ENCODE results near the gene CAPG.
"Not testable (repeated sequence)": the region's sequence is repeated elsewhere in the genome, so short reads cannot be mapped to it uniquely, and the experiment has no call there.

The CAPG gene

GRCh38 chr2:85421260-85422071 lies 11.3 kb upstream of the CAPG start:
- Histone ChIP-seq H3K36me3 (ENCODE audit: control insufficient read depth in 2 of 2, insufficient read depth in 2 of 2, low read length in 2 of 2) (no peaks in the 10 kb centered on the region), H3K9me3 (ENCODE audit: control insufficient read depth in 2 of 2, low read length in 2 of 2) (no peaks in the 10 kb centered on the region), H3K9ac (ENCODE audit: low read depth in 1 of 2, low read length in 2 of 2) (peak overlapping the region in 1 of 2 donors; percentile 14), H3K4me1 (ENCODE audit: control insufficient read depth in 2 of 2, insufficient read depth in 2 of 2, low read length in 2 of 2) (peaks cover 26 to 30% of the 10 kb centered on the region in 2 donors), H3K27ac (ENCODE audit: low read depth in 2 of 2, low read length in 2 of 2) (peak overlapping the region; percentile 78 to 84), H3K27me3 (ENCODE audit: control insufficient read depth in 2 of 2, insufficient read depth in 2 of 2, low read length in 2 of 2) (no peaks in the 10 kb centered on the region), H3K4me3 (ENCODE audit: low read length in 2 of 2) (peak overlapping the region in 1 of 2 donors; percentile 30)

- Histone ChIP-seq H3K36me3 (ENCODE audit: control insufficient read depth in 2 of 2, insufficient read depth in 2 of 2, low read length in 2 of 2) (no peaks in the 10 kb centered on the region), H3K27ac (ENCODE audit: low read depth in 2 of 2, low read length in 2 of 2) (peak overlapping the region; percentile 78 to 84), H3K9me3 (ENCODE audit: control insufficient read depth in 2 of 2, low read length in 2 of 2) (no peaks in the 10 kb centered on the region), H3K4me3 (ENCODE audit: low read length in 2 of 2) (peak overlapping the region; percentile 30 to 62), H3K27me3 (ENCODE audit: control insufficient read depth in 2 of 2, insufficient read depth in 2 of 2, low read length in 2 of 2) (no peaks in the 10 kb centered on the region), H3K9ac (ENCODE audit: low read depth in 1 of 2, low read length in 2 of 2) (peak overlapping the region; percentile 14 to 52), H3K4me1 (ENCODE audit: control insufficient read depth in 2 of 2, insufficient read depth in 2 of 2, low read length in 2 of 2) (peaks cover 26 to 30% of the 10 kb centered on the region in 2 donors)
Measured at GRCh38 chr2:85420536-85421259, 10.5 kb upstream of the CAPG start.

GRCh38 chr2:85419009-85419675 lies 9.0 kb upstream of the CAPG start:
- Histone ChIP-seq H3K27ac (ENCODE audit: low read depth in 2 of 2, low read length in 2 of 2) (peak overlapping the region; percentile 85 to 90), H3K36me3 (ENCODE audit: control insufficient read depth in 2 of 2, insufficient read depth in 2 of 2, low read length in 2 of 2) (no peaks in the 10 kb centered on the region), H3K4me3 (ENCODE audit: low read length in 2 of 2) (peak overlapping the region; percentile 90 to 100), H3K27me3 (ENCODE audit: control insufficient read depth in 2 of 2, insufficient read depth in 2 of 2, low read length in 2 of 2) (no peaks in the 10 kb centered on the region), H3K9me3 (ENCODE audit: control insufficient read depth in 2 of 2, low read length in 2 of 2) (no peaks in the 10 kb centered on the region), H3K9ac (ENCODE audit: low read depth in 1 of 2, low read length in 2 of 2) (peak overlapping the region; percentile 85 to 87), H3K4me1 (ENCODE audit: control insufficient read depth in 2 of 2, insufficient read depth in 2 of 2, low read length in 2 of 2) (peaks cover 28 to 31% of the 10 kb centered on the region in 2 donors)

- H3K9ac ChIP-seq (ENCODE audit: low read depth in 1 of 2, low read length in 2 of 2): peak within 1 kb of the TSS; percentile 85 to 87
- no peaks in the 10 kb centered on the region for H3K9me3 ChIP-seq (ENCODE audit: control insufficient read depth in 2 of 2, low read length in 2 of 2)
- H3K36me3 ChIP-seq (ENCODE audit: control insufficient read depth in 2 of 2, insufficient read depth in 2 of 2, low read length in 2 of 2): no peaks in the 10 kb centered on the region
- H3K27ac ChIP-seq (ENCODE audit: low read depth in 2 of 2, low read length in 2 of 2): peak within 1 kb of the TSS; percentile 85 to 90
- peak within 1 kb of the TSS; percentile 90 to 100 for H3K4me3 ChIP-seq (ENCODE audit: low read length in 2 of 2)
- H3K4me1 ChIP-seq (ENCODE audit: control insufficient read depth in 2 of 2, insufficient read depth in 2 of 2, low read length in 2 of 2): peaks cover 34 to 35% of the 10 kb centered on the region in 2 donors
- H3K27me3 ChIP-seq (ENCODE audit: control insufficient read depth in 2 of 2, insufficient read depth in 2 of 2, low read length in 2 of 2): no peaks in the 10 kb centered on the region
Measured at GRCh38 chr2:85418132-85419008, 8.2 kb upstream of the CAPG start, which contains the start of gene SH2D6. TSS of gene SH2D6 (plus strand) at chr2:85418714. CDS start at chr2:85429466, 10,752 bp downstream.

- Histone ChIP-seq H3K27ac (ENCODE audit: low read depth in 2 of 2, low read length in 2 of 2) (no peak overlapping the region), H3K27me3 (ENCODE audit: control insufficient read depth in 2 of 2, insufficient read depth in 2 of 2, low read length in 2 of 2) (no peaks in the 10 kb centered on the region), H3K4me1 (ENCODE audit: control insufficient read depth in 2 of 2, insufficient read depth in 2 of 2, low read length in 2 of 2) (peaks cover 26 to 34% of the 10 kb centered on the region in 2 donors), H3K4me3 (ENCODE audit: low read length in 2 of 2) (no peak overlapping the region), H3K9me3 (ENCODE audit: control insufficient read depth in 2 of 2, low read length in 2 of 2) (no peaks in the 10 kb centered on the region), H3K9ac (ENCODE audit: low read depth in 1 of 2, low read length in 2 of 2) (no peak overlapping the region), H3K36me3 (ENCODE audit: control insufficient read depth in 2 of 2, insufficient read depth in 2 of 2, low read length in 2 of 2) (no peaks in the 10 kb centered on the region)
Measured at GRCh38 chr2:85415980-85416650, 5.9 kb upstream of the CAPG start.

GRCh38 chr2:85414761-85415553 lies 4.8 kb upstream of the CAPG start:
- H3K4me1 ChIP-seq (ENCODE audit: control insufficient read depth in 2 of 2, insufficient read depth in 2 of 2, low read length in 2 of 2): peaks cover 25 to 32% of the 10 kb centered on the region in 2 donors

GRCh38 chr2:85414421-85414759 lies 4.2 kb upstream of the CAPG start:
- H3K9me3 ChIP-seq (ENCODE audit: control insufficient read depth in 2 of 2, low read length in 2 of 2); H3K27me3 ChIP-seq (ENCODE audit: control insufficient read depth in 2 of 2, insufficient read depth in 2 of 2, low read length in 2 of 2); H3K36me3 ChIP-seq (ENCODE audit: control insufficient read depth in 2 of 2, insufficient read depth in 2 of 2, low read length in 2 of 2): not testable (repeated sequence)
- peak overlapping the region in 1 of 2 donors; percentile 76 for H3K4me3 ChIP-seq (ENCODE audit: low read length in 2 of 2)
- peak overlapping the region in 1 of 2 donors; percentile 67 for H3K9ac ChIP-seq (ENCODE audit: low read depth in 1 of 2, low read length in 2 of 2)
- peak overlapping the region in 1 of 2 donors; percentile 62 for H3K27ac ChIP-seq (ENCODE audit: low read depth in 2 of 2, low read length in 2 of 2)
- H3K4me1 ChIP-seq (ENCODE audit: control insufficient read depth in 2 of 2, insufficient read depth in 2 of 2, low read length in 2 of 2): peaks cover 29 to 32% of the 10 kb centered on the region in 2 donors

More at GRCh38 chr2:85414761-85415553, 4.8 kb upstream of the CAPG start:
- no peaks in the 10 kb centered on the region for H3K36me3 ChIP-seq (ENCODE audit: control insufficient read depth in 2 of 2, insufficient read depth in 2 of 2, low read length in 2 of 2)
- H3K9ac ChIP-seq (ENCODE audit: low read depth in 1 of 2, low read length in 2 of 2): no peak overlapping the region
- H3K9me3 ChIP-seq (ENCODE audit: control insufficient read depth in 2 of 2, low read length in 2 of 2): no peaks in the 10 kb centered on the region
- H3K27me3 ChIP-seq (ENCODE audit: control insufficient read depth in 2 of 2, insufficient read depth in 2 of 2, low read length in 2 of 2): no peaks in the 10 kb centered on the region
- H3K4me3 ChIP-seq (ENCODE audit: low read length in 2 of 2): no peak overlapping the region
- peak overlapping the region in 1 of 2 donors; percentile 32 for H3K27ac ChIP-seq (ENCODE audit: low read depth in 2 of 2, low read length in 2 of 2)

- peak overlapping the region; percentile 61 to 67 for H3K9ac ChIP-seq (ENCODE audit: low read depth in 1 of 2, low read length in 2 of 2)
- peaks cover 29 to 32% of the 10 kb centered on the region in 2 donors for H3K4me1 ChIP-seq (ENCODE audit: control insufficient read depth in 2 of 2, insufficient read depth in 2 of 2, low read length in 2 of 2)
- H3K9me3 ChIP-seq (ENCODE audit: control insufficient read depth in 2 of 2, low read length in 2 of 2): no peaks in the 10 kb centered on the region
- peak overlapping the region; percentile 71 to 76 for H3K4me3 ChIP-seq (ENCODE audit: low read length in 2 of 2)
- H3K36me3 ChIP-seq (ENCODE audit: control insufficient read depth in 2 of 2, insufficient read depth in 2 of 2, low read length in 2 of 2): no peaks in the 10 kb centered on the region
- peak overlapping the region; percentile 62 to 66 for H3K27ac ChIP-seq (ENCODE audit: low read depth in 2 of 2, low read length in 2 of 2)
- no peaks in the 10 kb centered on the region for H3K27me3 ChIP-seq (ENCODE audit: control insufficient read depth in 2 of 2, insufficient read depth in 2 of 2, low read length in 2 of 2)
Measured at GRCh38 chr2:85413592-85414420, 3.6 kb upstream of the CAPG start.
